GM23338 (cell line): ENCODE results near the gene BMP8A. TPM values are rescaled to one million over a fixed set of nuclear protein-coding genes. Genes with fewer than 3 reads are reported as not detected.

Experiments
- ATAC-seq: fragments of 200-7000 bp; cut with Tn5 transposase; 3 replicates; pipeline ENCODE4 v1.9.1; 2020
- DNase-seq: peaks from one replicate; pipeline ENCODE4 v3.0.0-alpha.2; 2015; ENCODE audit warnings: low spot score
- H2AFZ ChIP-seq: fragments of 200-600 bp; sonication (generic); 2 replicates; pipeline ENCODE4 v1.8.0; 2016; ENCODE audit warnings: antibody characterized with exemption, mild to moderate bottlenecking, moderate library complexity
- H3F3A ChIP-seq: fragments of 200-600 bp; sonication (generic); replicated peaks from 2 replicates; pipeline ENCODE4 v1.8.0; 2017; ENCODE audit warnings: antibody characterized with exemption, mixed run types, low read depth
- H3K27ac ChIP-seq: fragments of 200-600 bp; sonication (generic); 2 replicates; pipeline ENCODE4 v1.6.1; 2016; ENCODE audit warnings: low read depth
- H3K27me3 ChIP-seq: fragments of 200-600 bp; sonication (generic); 2 replicates; pipeline ENCODE4 v1.8.0; 2016; ENCODE audit warnings: mild to moderate bottlenecking, mixed run types, moderate library complexity; ENCODE audit not compliant: insufficient read depth
- H3K36me3 ChIP-seq: fragments of 200-600 bp; sonication (generic); 2 replicates; pipeline ENCODE4 v1.8.0; 2016; ENCODE audit warnings: mild to moderate bottlenecking; ENCODE audit not compliant: insufficient read depth
- H3K4me1 ChIP-seq: fragments of 200-600 bp; sonication (generic); 2 replicates; pipeline ENCODE4 v1.8.0; 2016; ENCODE audit warnings: mild to moderate bottlenecking, moderate library complexity; ENCODE audit not compliant: insufficient read depth
- H3K4me2 ChIP-seq: fragments of 200-600 bp; sonication (generic); 2 replicates; pipeline ENCODE4 v1.7.1; 2017; ENCODE audit warnings: mixed run types
- H3K4me3 ChIP-seq: fragments of 200-600 bp; sonication (generic); 2 replicates; pipeline ENCODE4 v1.6.1; 2016; ENCODE audit warnings: mixed run types
- H3K79me2 ChIP-seq: fragments of 200-600 bp; sonication (generic); replicated peaks from 2 replicates; pipeline ENCODE4 v1.8.0; 2017; ENCODE audit warnings: mild to moderate bottlenecking; ENCODE audit not compliant: insufficient read depth
- H3K9me2 ChIP-seq: fragments of 200-600 bp; sonication (generic); 2 replicates; pipeline ENCODE4 v1.8.0; 2017; ENCODE audit not compliant: insufficient read depth
- H4K20me1 ChIP-seq: fragments of 200-600 bp; sonication (generic); replicated peaks from 2 replicates; pipeline ENCODE4 v1.8.0; 2017; ENCODE audit warnings: mild to moderate bottlenecking; ENCODE audit not compliant: insufficient read depth
- H3K27ac Mint-ChIP-seq: 2 replicates; pipeline ENCODE4 v1.8.0; 2020; ENCODE audit warnings: inconsistent platforms, mild to moderate bottlenecking, moderate library complexity, mixed read lengths
- H3K27me3 Mint-ChIP-seq: 3 replicates; pipeline ENCODE4 v1.8.0; 2022; ENCODE audit warnings: low read depth, mild to moderate bottlenecking, moderate library complexity, mixed read lengths, inconsistent platforms; ENCODE audit not compliant: insufficient read depth, poor library complexity
- H3K36me3 Mint-ChIP-seq: 3 replicates; pipeline ENCODE4 v1.8.0; 2021; ENCODE audit warnings: low read depth, mild to moderate bottlenecking, inconsistent platforms, moderate library complexity, mixed read lengths
- H3K4me1 Mint-ChIP-seq: 3 replicates; pipeline ENCODE4 v1.8.0; 2020; ENCODE audit warnings: mild to moderate bottlenecking, inconsistent platforms, mixed read lengths
- H3K4me3 Mint-ChIP-seq: 3 replicates; pipeline ENCODE4 v1.8.0; 2021; ENCODE audit warnings: moderate library complexity, mild to moderate bottlenecking, inconsistent platforms, mixed read lengths
- H3K9me3 Mint-ChIP-seq: 3 replicates; pipeline ENCODE4 v1.8.0; 2020; ENCODE audit warnings: moderate library complexity, mild to moderate bottlenecking, inconsistent platforms, mixed read lengths
- CREB1 ChIP-seq: fragments of 250-450 bp; sonication (Bioruptor Pico); IDR thresholded peaks from 2 replicates; pipeline ENCODE4 v1.5.0; 2020; ENCODE audit warnings: low read depth, mild to moderate bottlenecking, moderate library complexity
- EZH2 ChIP-seq: fragments of 200-600 bp; sonication (generic); IDR thresholded peaks from one replicate; pipeline ENCODE4 v1.8.0; 2017; ENCODE audit warnings: antibody characterized with exemption, mild to moderate bottlenecking, low read depth; ENCODE audit not compliant: unreplicated experiment
- EZH2phosphoT487 ChIP-seq: fragments of 200-600 bp; sonication (generic); IDR thresholded peaks from one replicate; pipeline ENCODE4 v1.8.1; 2018; ENCODE audit warnings: antibody characterized with exemption; ENCODE audit not compliant: unreplicated experiment
- JUNB ChIP-seq: IDR thresholded peaks from one replicate; pipeline ENCODE4 v1.6.1; 2016; ENCODE audit warnings: antibody characterized with exemption; ENCODE audit not compliant: unreplicated experiment
- NANOG ChIP-seq: IDR thresholded peaks from 2 replicates; pipeline ENCODE4 v1.6.1; 2016; ENCODE audit warnings: antibody characterized with exemption, borderline replicate concordance
- REST ChIP-seq: IDR thresholded peaks from one replicate; pipeline ENCODE4 v1.6.1; 2018; ENCODE audit warnings: antibody characterized with exemption; ENCODE audit not compliant: unreplicated experiment
- STAT1 ChIP-seq: IDR thresholded peaks from one replicate; pipeline ENCODE4 v1.6.1; 2016; ENCODE audit warnings: antibody characterized with exemption; ENCODE audit not compliant: unreplicated experiment
- ZNF114 ChIP-seq: fragments of 250-450 bp; sonication (Bioruptor Pico); IDR thresholded peaks from 2 replicates; pipeline ENCODE4 v1.5.0; 2020; ENCODE audit warnings: mild to moderate bottlenecking, moderate library complexity
- polyA plus RNA-seq: library from polyadenylated mRNA; unstranded; fragments of >200 nt; fragmentation: Nextera tagmentation; extraction: Ambion mirVana; gene quantifications from 2 replicates; pipeline ENCODE4 v1.2.1, GENCODE V29; 2016
- total RNA-seq: library from RNA; depleted of rRNA; stranded (reverse); fragments of >200 nt; shearing (Covaris generic); gene quantifications from 2 replicates; pipeline ENCODE4 v1.2.3, GENCODE V29; 2014
- TF ChIP-seq, protein P1 (sequence below): fragments of 250-450 bp; sonication (Bioruptor Pico); IDR thresholded peaks from 2 replicates; pipeline ENCODE4 v1.5.0; 2020; ENCODE audit warnings: mild to moderate bottlenecking, moderate library complexity
- TF ChIP-seq, protein P2 (sequence below), 2 experiments: fragments of 200-600 bp in 1 of 2; sonication (generic) in 1 of 2; conservative IDR thresholded peaks; 2 replicates each; pipeline versions ENCODE4 v1.5.1 to v1.6.1; 2016 to 2017; ENCODE audit warnings: antibody characterized with exemption in 2 of 2, low read depth in 2 of 2, mild to moderate bottlenecking in 2 of 2, moderate library complexity in 1 of 2

The BMP8A gene
- total and polyA plus RNA-seq, 2 experiments from 2014 or later = 0.34 to 0.63 TPM

DNA sequence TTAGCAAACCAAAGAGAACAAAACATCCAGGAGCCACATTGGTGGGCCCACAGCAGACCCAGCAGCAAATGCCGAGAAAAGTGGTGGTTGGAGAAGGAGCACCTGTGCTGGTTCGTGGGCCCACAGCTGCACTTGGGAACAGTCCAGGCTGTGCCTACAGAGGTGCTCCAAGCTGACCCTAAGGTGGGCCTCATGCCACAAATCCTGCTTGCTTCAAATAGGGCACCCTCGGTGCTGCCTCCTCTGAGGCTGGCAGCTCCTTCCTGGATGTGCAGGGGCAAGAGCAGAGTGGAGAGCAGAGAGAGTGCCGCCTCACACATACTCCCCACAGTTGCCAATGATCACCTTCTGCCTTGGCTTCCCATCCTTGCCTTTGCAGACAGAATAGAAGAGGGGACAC is 40.1 kb downstream of the BMP8A start:
- no peaks in the 10 kb centered on the region for H3K9me3 Mint-ChIP-seq
- H3K27ac ChIP-seq = no peak overlapping the region
- H3F3A ChIP-seq = no peaks in the 10 kb centered on the region
- TF ChIP-seq EZH2 (no peak), ZNF114 (CRISPR knock-in tag) (no peak), CREB1 (CRISPR knock-in tag) (no peak), NANOG (no peak), STAT1 (no peak), JUNB (no peak), EZH2phosphoT487 (no peak), REST (no peak)
- TF ChIP-seq, protein P1, sequence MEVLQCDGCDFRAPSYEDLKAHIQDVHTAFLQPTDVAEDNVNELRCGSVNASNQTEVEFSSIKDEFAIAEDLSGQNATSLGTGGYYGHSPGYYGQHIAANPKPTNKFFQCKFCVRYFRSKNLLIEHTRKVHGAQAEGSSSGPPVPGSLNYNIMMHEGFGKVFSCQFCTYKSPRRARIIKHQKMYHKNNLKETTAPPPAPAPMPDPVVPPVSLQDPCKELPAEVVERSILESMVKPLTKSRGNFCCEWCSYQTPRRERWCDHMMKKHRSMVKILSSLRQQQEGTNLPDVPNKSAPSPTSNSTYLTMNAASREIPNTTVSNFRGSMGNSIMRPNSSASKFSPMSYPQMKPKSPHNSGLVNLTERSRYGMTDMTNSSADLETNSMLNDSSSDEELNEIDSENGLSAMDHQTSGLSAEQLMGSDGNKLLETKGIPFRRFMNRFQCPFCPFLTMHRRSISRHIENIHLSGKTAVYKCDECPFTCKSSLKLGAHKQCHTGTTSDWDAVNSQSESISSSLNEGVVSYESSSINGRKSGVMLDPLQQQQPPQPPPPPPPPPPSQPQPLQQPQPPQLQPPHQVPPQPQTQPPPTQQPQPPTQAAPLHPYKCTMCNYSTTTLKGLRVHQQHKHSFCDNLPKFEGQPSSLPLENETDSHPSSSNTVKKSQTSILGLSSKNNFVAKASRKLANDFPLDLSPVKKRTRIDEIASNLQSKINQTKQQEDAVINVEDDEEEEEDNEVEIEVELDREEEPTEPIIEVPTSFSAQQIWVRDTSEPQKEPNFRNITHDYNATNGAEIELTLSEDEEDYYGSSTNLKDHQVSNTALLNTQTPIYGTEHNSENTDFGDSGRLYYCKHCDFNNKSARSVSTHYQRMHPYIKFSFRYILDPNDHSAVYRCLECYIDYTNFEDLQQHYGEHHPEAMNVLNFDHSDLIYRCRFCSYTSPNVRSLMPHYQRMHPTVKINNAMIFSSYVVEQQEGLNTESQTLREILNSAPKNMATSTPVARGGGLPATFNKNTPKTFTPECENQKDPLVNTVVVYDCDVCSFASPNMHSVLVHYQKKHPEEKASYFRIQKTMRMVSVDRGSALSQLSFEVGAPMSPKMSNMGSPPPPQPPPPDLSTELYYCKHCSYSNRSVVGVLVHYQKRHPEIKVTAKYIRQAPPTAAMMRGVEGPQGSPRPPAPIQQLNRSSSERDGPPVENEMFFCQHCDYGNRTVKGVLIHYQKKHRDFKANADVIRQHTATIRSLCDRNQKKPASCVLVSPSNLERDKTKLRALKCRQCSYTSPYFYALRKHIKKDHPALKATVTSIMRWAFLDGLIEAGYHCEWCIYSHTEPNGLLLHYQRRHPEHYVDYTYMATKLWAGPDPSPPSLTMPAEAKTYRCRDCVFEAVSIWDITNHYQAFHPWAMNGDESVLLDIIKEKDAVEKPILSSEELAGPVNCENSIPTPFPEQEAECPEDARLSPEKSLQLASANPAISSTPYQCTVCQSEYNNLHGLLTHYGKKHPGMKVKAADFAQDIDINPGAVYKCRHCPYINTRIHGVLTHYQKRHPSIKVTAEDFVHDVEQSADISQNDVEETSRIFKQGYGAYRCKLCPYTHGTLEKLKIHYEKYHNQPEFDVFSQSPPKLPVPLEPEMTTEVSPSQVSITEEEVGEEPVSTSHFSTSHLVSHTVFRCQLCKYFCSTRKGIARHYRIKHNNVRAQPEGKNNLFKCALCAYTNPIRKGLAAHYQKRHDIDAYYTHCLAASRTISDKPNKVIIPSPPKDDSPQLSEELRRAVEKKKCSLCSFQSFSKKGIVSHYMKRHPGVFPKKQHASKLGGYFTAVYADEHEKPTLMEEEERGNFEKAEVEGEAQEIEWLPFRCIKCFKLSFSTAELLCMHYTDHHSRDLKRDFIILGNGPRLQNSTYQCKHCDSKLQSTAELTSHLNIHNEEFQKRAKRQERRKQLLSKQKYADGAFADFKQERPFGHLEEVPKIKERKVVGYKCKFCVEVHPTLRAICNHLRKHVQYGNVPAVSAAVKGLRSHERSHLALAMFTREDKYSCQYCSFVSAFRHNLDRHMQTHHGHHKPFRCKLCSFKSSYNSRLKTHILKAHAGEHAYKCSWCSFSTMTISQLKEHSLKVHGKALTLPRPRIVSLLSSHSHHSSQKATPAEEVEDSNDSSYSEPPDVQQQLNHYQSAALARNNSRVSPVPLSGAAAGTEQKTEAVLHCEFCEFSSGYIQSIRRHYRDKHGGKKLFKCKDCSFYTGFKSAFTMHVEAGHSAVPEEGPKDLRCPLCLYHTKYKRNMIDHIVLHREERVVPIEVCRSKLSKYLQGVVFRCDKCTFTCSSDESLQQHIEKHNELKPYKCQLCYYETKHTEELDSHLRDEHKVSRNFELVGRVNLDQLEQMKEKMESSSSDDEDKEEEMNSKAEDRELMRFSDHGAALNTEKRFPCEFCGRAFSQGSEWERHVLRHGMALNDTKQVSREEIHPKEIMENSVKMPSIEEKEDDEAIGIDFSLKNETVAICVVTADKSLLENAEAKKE = no peak
- TF ChIP-seq, protein P2, sequence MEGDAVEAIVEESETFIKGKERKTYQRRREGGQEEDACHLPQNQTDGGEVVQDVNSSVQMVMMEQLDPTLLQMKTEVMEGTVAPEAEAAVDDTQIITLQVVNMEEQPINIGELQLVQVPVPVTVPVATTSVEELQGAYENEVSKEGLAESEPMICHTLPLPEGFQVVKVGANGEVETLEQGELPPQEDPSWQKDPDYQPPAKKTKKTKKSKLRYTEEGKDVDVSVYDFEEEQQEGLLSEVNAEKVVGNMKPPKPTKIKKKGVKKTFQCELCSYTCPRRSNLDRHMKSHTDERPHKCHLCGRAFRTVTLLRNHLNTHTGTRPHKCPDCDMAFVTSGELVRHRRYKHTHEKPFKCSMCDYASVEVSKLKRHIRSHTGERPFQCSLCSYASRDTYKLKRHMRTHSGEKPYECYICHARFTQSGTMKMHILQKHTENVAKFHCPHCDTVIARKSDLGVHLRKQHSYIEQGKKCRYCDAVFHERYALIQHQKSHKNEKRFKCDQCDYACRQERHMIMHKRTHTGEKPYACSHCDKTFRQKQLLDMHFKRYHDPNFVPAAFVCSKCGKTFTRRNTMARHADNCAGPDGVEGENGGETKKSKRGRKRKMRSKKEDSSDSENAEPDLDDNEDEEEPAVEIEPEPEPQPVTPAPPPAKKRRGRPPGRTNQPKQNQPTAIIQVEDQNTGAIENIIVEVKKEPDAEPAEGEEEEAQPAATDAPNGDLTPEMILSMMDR (conservative IDR thresholded peaks at IDR 0.05; ENCODE audit: low read depth in 2 of 2) = no peak
- H3K36me3 ChIP-seq = no peaks in the 10 kb centered on the region
- peaks cover 2% of the 10 kb centered on the region for H3K27me3 Mint-ChIP-seq
- H3K79me2 ChIP-seq = no peaks in the 10 kb centered on the region
- no peaks in the 10 kb centered on the region for H3K9me2 ChIP-seq
- H3K36me3 Mint-ChIP-seq = peaks cover 13% of the 10 kb centered on the region
- H3K4me3 Mint-ChIP-seq = no peak overlapping the region
- no peaks in the 10 kb centered on the region for H3K4me1 Mint-ChIP-seq
- H3K4me2 ChIP-seq = no peak overlapping the region
- no peak for DNase-seq
- H3K27me3 ChIP-seq = no peaks in the 10 kb centered on the region
- no peaks in the 10 kb centered on the region; the same call in none of the 2 replicates for H4K20me1 ChIP-seq
- no peak overlapping the region for H3K27ac Mint-ChIP-seq
- no peak overlapping the region for H2AFZ ChIP-seq
- H3K4me1 ChIP-seq = no peaks in the 10 kb centered on the region
- H3K4me3 ChIP-seq = no peak overlapping the region
- no peak for ATAC-seq
